Endothelial cell of umbilical vein (primary cell): ENCODE data around the gene ZFYVE21. TPM values are rescaled to one million over a fixed set of nuclear protein-coding genes. Genes with fewer than 3 reads are reported as not detected.

Source experiments
- BruUV-seq: library from RNA; stranded (reverse); fragments of 400-500 nt; replicated peaks from 2 replicates; lab custom pipeline; 2021; lab: Mats Ljungman, UMichigan
- CTCF ChIA-PET: fragments of 300-600, 350-600 bp; sonication (Branson Sonifier 250); formaldehyde crosslinking; loops from one replicate; lab custom pipeline; 2021; ENCODE audit warnings: antibody characterized with exemption, inconsistent platforms; lab: Charles Lee
- POLR2A ChIA-PET: fragments of 300-600, 350-600 bp; sonication (Branson Sonifier 250); formaldehyde crosslinking; loops from one replicate; lab custom pipeline; 2021; ENCODE audit warnings: antibody characterized with exemption, inconsistent platforms; lab: Charles Lee
- DNase-seq: peaks from one replicate; pipeline ENCODE4 v3.0.0-alpha.2; 2011; ENCODE audit warnings: low read depth, low spot score
- FAIRE-seq: peaks from 2 replicates; lab custom pipeline; 2011; peaks lifted over from hg19 to GRCh38; lab: Jason Lieb, UNC
- H2AFZ ChIP-seq: 2 replicates; pipeline ENCODE4 v1.6.0; 2012; ENCODE audit warnings: low read depth, low read length, control low read depth, inconsistent platforms
- H3K27ac ChIP-seq: 2 replicates; pipeline ENCODE4 v1.5.1; 2011; ENCODE audit warnings: low read depth, mild to moderate bottlenecking, control low read depth, low read length, moderate library complexity; ENCODE audit not compliant: insufficient read depth
- H3K27me3 ChIP-seq, 2 experiments: 2 replicates each; pipeline versions ENCODE4 v1.6.0 to v1.6.1; 2011; ENCODE audit warnings: low read length in 2 of 2, mixed read lengths in 1 of 2; ENCODE audit not compliant: control insufficient read depth in 2 of 2, insufficient read depth in 2 of 2
- H3K36me3 ChIP-seq, 2 experiments: 2 replicates in 1 of 2; 3 replicates in 1 of 2; pipeline ENCODE4 v1.5.1; 2011; ENCODE audit warnings: low read length in 2 of 2, mild to moderate bottlenecking in 1 of 2, moderate library complexity in 1 of 2; ENCODE audit not compliant: control insufficient read depth in 2 of 2, insufficient read depth in 2 of 2; ENCODE audit errors: extremely low read depth in 1 of 2
- H3K4me1 ChIP-seq: 3 replicates; pipeline ENCODE4 v1.5.1; 2011; ENCODE audit warnings: mild to moderate bottlenecking, low read length; ENCODE audit not compliant: control insufficient read depth, insufficient read depth; ENCODE audit errors: extremely low read depth
- H3K4me2 ChIP-seq: 2 replicates; pipeline ENCODE4 v1.6.1; 2011; ENCODE audit warnings: low read length, control low read depth, mixed read lengths; ENCODE audit not compliant: insufficient read depth
- H3K4me3 ChIP-seq, 3 experiments: fragments of 200-600 bp in 1 of 3; sonication (generic), shearing (Covaris generic) in 1 of 3; replicated peaks in 1 of 3; 2 replicates each; pipeline ENCODE4 v1.5.1; 2011 to 2016; ENCODE audit warnings: control low read depth in 3 of 3, low read length in 3 of 3, mild to moderate bottlenecking in 2 of 3, inconsistent platforms in 1 of 3, low read depth in 1 of 3, moderate library complexity in 1 of 3; ENCODE audit not compliant: insufficient read depth in 1 of 3
- H3K79me2 ChIP-seq: 2 replicates; pipeline ENCODE4 v1.6.0; 2012; ENCODE audit warnings: low read length, inconsistent platforms; ENCODE audit not compliant: control insufficient read depth, insufficient read depth
- H3K9ac ChIP-seq: replicated peaks from 2 replicates; pipeline ENCODE3; 2011; ENCODE audit warnings: low read length, control low read depth; ENCODE audit not compliant: insufficient read depth; ENCODE audit errors: extremely low read depth
- H3K9me1 ChIP-seq: replicated peaks from 3 replicates; pipeline ENCODE4 v1.6.0; 2011; ENCODE audit warnings: mild to moderate bottlenecking, low read length; ENCODE audit not compliant: control insufficient read depth, insufficient read depth; ENCODE audit errors: extremely low read depth
- H3K9me3 ChIP-seq: replicated peaks from 2 replicates; pipeline ENCODE4 v1.5.1; 2012; ENCODE audit warnings: low read length, inconsistent platforms; ENCODE audit not compliant: control insufficient read depth, insufficient read depth
- H4K20me1 ChIP-seq: replicated peaks from 2 replicates; pipeline ENCODE3; 2011; ENCODE audit warnings: mild to moderate bottlenecking, low read length; ENCODE audit not compliant: control insufficient read depth, insufficient read depth; ENCODE audit errors: extremely low read depth
- EZH2 ChIP-seq: IDR thresholded peaks from 2 replicates; pipeline ENCODE4 v1.6.1; 2012; ENCODE audit warnings: borderline replicate concordance, low read depth, mild to moderate bottlenecking, moderate library complexity, low read length, inconsistent platforms; ENCODE audit not compliant: severe bottlenecking
- JUN ChIP-seq: IDR thresholded peaks from 2 replicates; pipeline ENCODE4 v1.6.1; 2011; ENCODE audit warnings: borderline replicate concordance, low read depth; ENCODE audit not compliant: insufficient read length, insufficient read depth
- MYC ChIP-seq: IDR thresholded peaks from one replicate; pipeline ENCODE4 v1.6.1; 2011; ENCODE audit warnings: mild to moderate bottlenecking, low read depth, low read length
- POLR2AphosphoS5 ChIP-seq: IDR thresholded peaks from 2 replicates; pipeline ENCODE4 v1.6.1; 2012; ENCODE audit warnings: low read depth, mild to moderate bottlenecking, control low read depth, low read length, moderate library complexity; ENCODE audit not compliant: insufficient read depth
- dilution Hi-C: fragments of 300-500 bp; cut with MboI; formaldehyde crosslinking; loops from one replicate; pipeline ENCODE4 v1.15.0; 2019; ENCODE audit warnings: low sequenced_read_pairs; ENCODE audit not compliant: extremely low pct_ligation_motif_present
- intact Hi-C: fragments of 100-400 bp; cut with micrococcal nuclease; formaldehyde crosslinking; loops from one replicate; pipeline ENCODE4 v1.10.0; 2022
- polyA plus RNA-seq, 4 experiments: library from polyadenylated mRNA; depleted of rRNA in 3 of 4; stranded (reverse) in 3 of 4; unstranded in 1 of 4; fragments of >200 nt; gene quantifications; 2 replicates each; pipeline versions ENCODE4 v1.2.1 to v1.2.3, GENCODE V29; 2011 to 2012; ENCODE audit warnings: missing spikeins in 1 of 4
- total RNA-seq: library from RNA; stranded (reverse); gene quantifications from 2 replicates; pipeline ENCODE4 v1.2.3, GENCODE V29; 2021
- TF ChIP-seq, protein P1 (sequence below): IDR thresholded peaks from 2 replicates; pipeline ENCODE4 v1.6.1; 2011; ENCODE audit not compliant: insufficient read depth, insufficient read length
- TF ChIP-seq, protein P2 (sequence below), 2 donors: IDR thresholded peaks; 1 replicate in 1 of 2; 2 replicates in 1 of 2; pipeline ENCODE4 v1.5.1; 2011; ENCODE audit warnings: low read length in 2 of 2, mild to moderate bottlenecking in 2 of 2, moderate library complexity in 2 of 2, control low read depth in 1 of 2, inconsistent platforms in 1 of 2, low read depth in 1 of 2; ENCODE audit not compliant: insufficient read depth in 1 of 2; ENCODE audit errors: extremely low read depth in 1 of 2

ZFYVE21 gene
- total and polyA plus RNA-seq, 2 donors (not counting 3 experiments of a cell fraction or from before 2014, with no cell fraction given): 54.5 to 98.3 TPM

DNA sequence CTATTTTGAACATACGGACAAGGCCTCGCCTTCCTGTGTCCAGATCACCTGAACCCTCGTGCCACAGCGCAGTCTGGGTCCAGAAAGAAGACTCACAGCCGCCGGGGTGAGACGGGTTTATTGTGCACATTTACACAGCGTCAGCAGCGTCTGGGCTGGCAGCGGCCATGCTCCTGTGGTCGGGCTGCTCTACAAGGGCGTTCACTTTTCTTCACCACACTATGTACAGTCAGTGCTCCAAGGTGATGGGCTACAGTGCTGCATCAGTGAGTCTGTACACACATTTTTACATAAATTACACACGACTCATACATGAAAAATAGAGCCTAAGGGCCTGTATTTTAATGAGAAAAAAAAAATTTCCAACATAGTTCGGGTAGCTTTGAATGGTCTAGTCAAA, 18.0 kb downstream of the ZFYVE21 start:
- FAIRE-seq: no peak
- no peaks in the 10 kb centered on the region for H3K4me1 ChIP-seq
- DNase-seq: no peak

More for the DNA sequence above, 18.0 kb downstream of the ZFYVE21 start:
- Histone ChIP-seq H2AFZ (no peak overlapping the region), H4K20me1 (no peaks in the 10 kb centered on the region), H3K4me2 (no peak overlapping the region), H3K36me3 (peaks cover 0 to 40% of the 10 kb centered on the region in 2 experiments), H3K4me3 (no peak overlapping the region), H3K9ac (no peak overlapping the region), H3K9me3 (no peaks in the 10 kb centered on the region), H3K27ac (no peak overlapping the region), H3K9me1 (no peaks in the 10 kb centered on the region), H3K79me2 (no peaks in the 10 kb centered on the region), H3K27me3 (no peaks in the 10 kb centered on the region)
- ChIA-PET CTCF (interaction anchor here (1.3 kb wide), 1 partner anchor 19 kb away, joined by 3 read pairs; no protein-coding TSS in a partner anchor), POLR2A (no interaction called here)
- dilution Hi-C loops (no loop called here), intact Hi-C loops (no loop called here)
- no peak for TF ChIP-seq JUN
- TF ChIP-seq, protein P1, sequence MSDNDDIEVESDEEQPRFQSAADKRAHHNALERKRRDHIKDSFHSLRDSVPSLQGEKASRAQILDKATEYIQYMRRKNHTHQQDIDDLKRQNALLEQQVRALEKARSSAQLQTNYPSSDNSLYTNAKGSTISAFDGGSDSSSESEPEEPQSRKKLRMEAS: no peak
- TF ChIP-seq EZH2: no peak
- TF ChIP-seq, protein P2, sequence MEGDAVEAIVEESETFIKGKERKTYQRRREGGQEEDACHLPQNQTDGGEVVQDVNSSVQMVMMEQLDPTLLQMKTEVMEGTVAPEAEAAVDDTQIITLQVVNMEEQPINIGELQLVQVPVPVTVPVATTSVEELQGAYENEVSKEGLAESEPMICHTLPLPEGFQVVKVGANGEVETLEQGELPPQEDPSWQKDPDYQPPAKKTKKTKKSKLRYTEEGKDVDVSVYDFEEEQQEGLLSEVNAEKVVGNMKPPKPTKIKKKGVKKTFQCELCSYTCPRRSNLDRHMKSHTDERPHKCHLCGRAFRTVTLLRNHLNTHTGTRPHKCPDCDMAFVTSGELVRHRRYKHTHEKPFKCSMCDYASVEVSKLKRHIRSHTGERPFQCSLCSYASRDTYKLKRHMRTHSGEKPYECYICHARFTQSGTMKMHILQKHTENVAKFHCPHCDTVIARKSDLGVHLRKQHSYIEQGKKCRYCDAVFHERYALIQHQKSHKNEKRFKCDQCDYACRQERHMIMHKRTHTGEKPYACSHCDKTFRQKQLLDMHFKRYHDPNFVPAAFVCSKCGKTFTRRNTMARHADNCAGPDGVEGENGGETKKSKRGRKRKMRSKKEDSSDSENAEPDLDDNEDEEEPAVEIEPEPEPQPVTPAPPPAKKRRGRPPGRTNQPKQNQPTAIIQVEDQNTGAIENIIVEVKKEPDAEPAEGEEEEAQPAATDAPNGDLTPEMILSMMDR (IDR thresholded peaks at IDR 0.05; ENCODE audit: extremely low read depth in 1 of 2, insufficient read depth in 1 of 2, low read depth in 1 of 2, low read length in 2 of 2): no peak
- no peak for TF ChIP-seq POLR2AphosphoS5
- no peak for TF ChIP-seq MYC
- BruUV-seq: no TSS peak
